Measurements from ENCODE around the gene NKIRAS2. TPM values are rescaled to one million over a fixed set of nuclear protein-coding genes. Genes with fewer than 3 reads are reported as not detected.

Gene NKIRAS2
- total RNA-seq, 6 experiments from 2014 or later: 37.1 to 43.9 (median 40.3) TPM

DNA sequence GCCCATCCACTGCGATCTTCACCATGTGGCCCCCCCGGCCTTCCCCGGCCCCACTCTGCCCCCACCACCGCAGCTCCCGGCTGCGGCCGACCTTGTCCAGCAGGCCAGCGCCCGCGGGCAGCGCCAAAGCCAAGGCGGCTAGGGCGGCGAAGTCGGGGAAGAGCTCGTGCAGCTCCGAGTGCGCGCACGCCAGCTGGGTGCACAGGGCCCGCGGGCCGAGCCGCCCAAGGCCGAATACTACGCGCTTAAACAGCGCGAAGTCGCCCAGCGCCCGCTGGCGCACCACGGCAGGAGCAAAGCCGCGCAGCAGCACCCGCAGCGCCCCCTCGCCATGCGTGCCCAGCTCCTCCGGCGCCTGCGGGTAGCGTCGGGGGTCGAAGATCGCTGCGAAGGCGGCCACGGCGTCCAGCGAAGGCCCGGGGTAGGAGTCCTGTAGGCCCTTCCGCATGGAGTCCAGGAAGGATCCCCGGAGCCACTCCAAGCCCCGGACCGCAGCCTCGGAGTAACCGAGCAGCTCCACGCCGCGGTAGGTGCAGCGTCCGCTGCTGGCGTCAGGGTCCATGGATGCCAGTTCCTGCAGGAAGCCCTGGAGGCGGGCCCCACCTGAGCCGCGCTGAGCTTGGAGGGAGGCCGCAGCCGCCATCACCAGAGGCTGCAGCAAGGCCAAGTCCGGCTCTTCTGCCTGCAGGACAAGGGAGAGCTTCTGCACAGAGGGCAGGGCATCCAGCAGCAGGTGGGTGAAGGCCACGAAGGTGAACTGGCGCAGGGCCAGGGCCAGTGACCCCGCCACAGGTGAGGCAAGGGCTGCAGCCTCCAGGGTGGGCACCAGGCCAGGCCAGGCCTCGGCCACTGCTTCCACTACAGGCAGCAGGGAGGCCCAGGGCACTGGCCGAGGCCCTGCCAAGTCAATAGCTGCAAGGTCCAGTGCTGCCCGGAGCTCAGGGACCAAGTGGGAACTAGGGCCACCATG lies 20.2 kb downstream of the NKIRAS2 start:
- Mint-ChIP-seq H3K4me3 (no peak overlapping the region), H3K4me1 (ENCODE audit: low read depth) (no peaks in the 10 kb centered on the region), H3K27ac (no peak overlapping the region), H3K9me3 (no peaks in the 10 kb centered on the region), H3K36me3 (ENCODE audit: low read depth) (no peaks in the 10 kb centered on the region), H3K27me3 (ENCODE audit: insufficient read depth) (peaks cover 22% of the 10 kb centered on the region)
- TF ChIP-seq, protein P1, sequence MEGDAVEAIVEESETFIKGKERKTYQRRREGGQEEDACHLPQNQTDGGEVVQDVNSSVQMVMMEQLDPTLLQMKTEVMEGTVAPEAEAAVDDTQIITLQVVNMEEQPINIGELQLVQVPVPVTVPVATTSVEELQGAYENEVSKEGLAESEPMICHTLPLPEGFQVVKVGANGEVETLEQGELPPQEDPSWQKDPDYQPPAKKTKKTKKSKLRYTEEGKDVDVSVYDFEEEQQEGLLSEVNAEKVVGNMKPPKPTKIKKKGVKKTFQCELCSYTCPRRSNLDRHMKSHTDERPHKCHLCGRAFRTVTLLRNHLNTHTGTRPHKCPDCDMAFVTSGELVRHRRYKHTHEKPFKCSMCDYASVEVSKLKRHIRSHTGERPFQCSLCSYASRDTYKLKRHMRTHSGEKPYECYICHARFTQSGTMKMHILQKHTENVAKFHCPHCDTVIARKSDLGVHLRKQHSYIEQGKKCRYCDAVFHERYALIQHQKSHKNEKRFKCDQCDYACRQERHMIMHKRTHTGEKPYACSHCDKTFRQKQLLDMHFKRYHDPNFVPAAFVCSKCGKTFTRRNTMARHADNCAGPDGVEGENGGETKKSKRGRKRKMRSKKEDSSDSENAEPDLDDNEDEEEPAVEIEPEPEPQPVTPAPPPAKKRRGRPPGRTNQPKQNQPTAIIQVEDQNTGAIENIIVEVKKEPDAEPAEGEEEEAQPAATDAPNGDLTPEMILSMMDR (IDR thresholded peaks at IDR 0.05): no peak
- DNase-seq: no peak

DNA sequence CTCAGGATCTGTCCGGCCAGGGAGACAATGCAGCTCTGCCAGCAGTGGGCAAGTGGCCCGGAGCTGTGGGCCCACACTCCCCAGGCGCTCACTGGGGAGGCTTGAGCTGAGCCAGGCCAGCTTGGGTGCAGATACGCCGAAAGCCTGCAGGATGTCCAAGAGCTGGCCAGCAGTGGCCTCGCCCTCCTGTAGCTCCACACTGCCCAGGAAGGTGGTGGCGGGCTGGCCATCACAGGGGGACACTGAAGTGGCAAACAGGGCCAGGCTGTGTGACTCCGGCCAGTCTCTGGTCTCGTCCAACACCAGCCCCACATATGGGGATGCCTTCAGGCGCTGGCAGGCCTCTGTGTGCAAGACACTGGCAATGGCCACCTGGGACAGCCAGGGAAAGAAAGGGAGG lies 20.9 kb downstream of the NKIRAS2 start:
- H3K36me3 Mint-ChIP-seq (ENCODE audit: low read depth): no peaks in the 10 kb centered on the region
- H3K4me1 Mint-ChIP-seq (ENCODE audit: low read depth): no peaks in the 10 kb centered on the region
- H3K9me3 Mint-ChIP-seq: no peaks in the 10 kb centered on the region
- DNase-seq: no peak
- TF ChIP-seq, protein P1 (IDR thresholded peaks at IDR 0.05): no peak
- peaks cover 28% of the 10 kb centered on the region for H3K27me3 Mint-ChIP-seq (ENCODE audit: insufficient read depth)
- no peak overlapping the region for H3K4me3 Mint-ChIP-seq
- no peak overlapping the region for H3K27ac Mint-ChIP-seq

DNA sequence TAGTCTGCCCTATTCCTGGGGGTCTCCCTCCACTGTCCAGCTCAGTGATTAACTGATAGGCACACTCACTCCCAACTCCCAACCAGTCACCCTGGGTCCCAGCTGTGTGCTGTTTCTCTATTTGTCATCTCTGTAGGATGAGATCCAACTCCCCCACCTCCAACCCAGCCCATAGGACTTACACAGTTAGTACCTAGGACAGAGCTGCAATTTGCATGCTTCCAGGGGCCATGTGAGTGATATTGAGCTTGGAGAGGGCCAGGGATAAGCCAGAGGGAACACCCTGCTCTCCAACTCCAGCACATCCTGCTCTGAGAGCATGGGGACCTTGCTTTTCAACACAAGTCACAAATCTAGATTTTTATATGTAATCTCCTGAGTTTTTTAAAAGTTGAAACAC lies 21.7 kb downstream of the NKIRAS2 start:
- Mint-ChIP-seq H3K27ac (no peak overlapping the region), H3K27me3 (ENCODE audit: insufficient read depth) (peaks cover 29% of the 10 kb centered on the region), H3K4me3 (no peak overlapping the region), H3K4me1 (ENCODE audit: low read depth) (no peaks in the 10 kb centered on the region), H3K36me3 (ENCODE audit: low read depth) (no peaks in the 10 kb centered on the region), H3K9me3 (no peaks in the 10 kb centered on the region)
- DNase-seq: no peak
- TF ChIP-seq, protein P1 (IDR thresholded peaks at IDR 0.05): no peak

DNA sequence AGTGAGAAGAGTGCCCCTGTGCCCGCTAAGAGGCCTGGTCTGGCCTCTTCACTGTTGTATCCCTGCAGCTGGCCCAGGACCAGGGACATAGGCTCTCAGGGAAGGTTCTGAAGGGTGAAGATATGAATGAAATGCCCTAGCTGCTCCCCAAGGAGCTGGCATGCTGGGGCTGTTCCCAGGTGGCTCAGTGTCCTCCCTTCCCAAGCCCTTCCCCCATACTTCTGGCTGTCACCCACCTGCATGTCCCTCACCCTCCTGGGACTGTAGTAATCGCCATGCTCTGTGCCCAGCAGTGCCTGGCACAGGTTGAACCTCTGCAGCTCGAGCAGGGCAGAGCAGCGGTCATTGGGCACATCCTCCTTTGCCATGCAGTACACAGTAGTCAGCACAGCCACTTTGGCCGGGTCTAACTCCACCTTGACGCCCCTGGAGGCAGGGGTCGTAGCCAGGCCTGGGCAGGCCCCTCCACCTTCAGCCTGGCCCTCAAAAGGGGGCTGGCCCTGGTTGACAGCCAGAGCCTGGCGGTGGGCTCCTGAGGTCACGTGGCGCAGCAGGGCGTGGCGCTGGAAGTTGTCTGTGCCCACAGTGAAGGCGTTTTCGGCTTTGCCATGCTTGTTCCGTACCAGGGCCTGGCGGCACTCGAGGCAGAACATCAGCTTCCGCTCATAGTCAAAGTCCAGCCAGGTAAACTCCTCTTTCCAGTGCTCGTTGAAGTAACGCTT lies 22.9 kb downstream of the NKIRAS2 start:
- H3K36me3 Mint-ChIP-seq (ENCODE audit: low read depth): no peaks in the 10 kb centered on the region
- peaks cover 31% of the 10 kb centered on the region for H3K27me3 Mint-ChIP-seq (ENCODE audit: insufficient read depth)

DNA sequence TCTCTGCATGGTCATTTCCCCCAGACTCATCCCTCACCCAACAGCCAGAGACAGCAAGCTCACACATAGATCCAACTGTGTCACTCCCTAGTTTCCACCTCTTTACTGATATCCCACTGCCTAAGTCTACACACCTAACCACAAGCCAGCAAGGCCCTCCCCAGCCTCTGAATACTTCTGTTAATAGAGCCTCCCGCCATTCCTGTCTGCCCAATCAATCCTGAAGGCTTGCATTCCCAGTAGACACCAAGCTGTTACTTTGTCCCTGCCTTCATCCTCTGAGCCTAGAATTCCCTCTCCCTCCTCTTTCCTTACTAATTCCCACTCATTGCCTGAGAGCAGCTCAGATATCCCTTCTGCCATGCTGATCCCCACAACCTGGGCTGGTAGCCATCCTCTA lies 25.8 kb downstream of the NKIRAS2 start:
- Mint-ChIP-seq H3K36me3 (ENCODE audit: low read depth) (no peaks in the 10 kb centered on the region), H3K4me3 (no peak overlapping the region), H3K27me3 (ENCODE audit: insufficient read depth) (peaks cover 38% of the 10 kb centered on the region), H3K4me1 (ENCODE audit: low read depth) (0 out of 2 replicates have a peak, but pooled peaks cover 4% of the 10 kb centered on the region), H3K9me3 (no peaks in the 10 kb centered on the region), H3K27ac (no peak overlapping the region)
- DNase-seq: no peak
- TF ChIP-seq, protein P1 (IDR thresholded peaks at IDR 0.05): no peak

More for the DNA sequence above, 22.9 kb downstream of the NKIRAS2 start:
- no peaks in the 10 kb centered on the region for H3K9me3 Mint-ChIP-seq
- no peak for DNase-seq
- TF ChIP-seq, protein P1 (IDR thresholded peaks at IDR 0.05): no peak
- H3K4me3 Mint-ChIP-seq: no peak overlapping the region
- no peak overlapping the region for H3K27ac Mint-ChIP-seq
- no peaks in the 10 kb centered on the region for H3K4me1 Mint-ChIP-seq (ENCODE audit: low read depth)

Measured in HFFc6 (cell line).